Transverse colon (tissue), 4 donors: ENCODE results near the gene SNN. TPM values are rescaled to one million over a fixed set of nuclear protein-coding genes. Genes with fewer than 3 reads are reported as not detected.

Experiments used
- DNase-seq: peaks from one replicate; pipeline ENCODE4 v3.0.0-alpha.2; 2019
- H3K27ac ChIP-seq, 4 donors: fragments of 200-600 bp; sonication (generic); 2 replicates each; pipeline ENCODE4 v1.5.1; 2016 to 2018; ENCODE audit warnings: inconsistent platforms in 4 of 4
- H3K27me3 ChIP-seq: fragments of 200-600 bp; sonication (generic); 2 replicates; pipeline ENCODE4 v1.5.1; 2017; ENCODE audit warnings: inconsistent platforms
- H3K36me3 ChIP-seq, 4 donors: fragments of 200-600 bp; sonication (generic); 2 replicates each; pipeline ENCODE4 v1.5.1; 2017 to 2019; ENCODE audit warnings: inconsistent platforms in 4 of 4
- H3K4me1 ChIP-seq, 4 donors: fragments of 200-600 bp; sonication (generic); 2 replicates each; pipeline ENCODE4 v1.5.1; 2017 to 2020; ENCODE audit warnings: inconsistent platforms in 4 of 4
- H3K4me3 ChIP-seq, 4 donors: fragments of 200-600 bp; sonication (generic); 1 replicate in 1 of 4; 2 replicates in 3 of 4; pipeline versions ENCODE4 v1.5.1 to v1.6.1; 2017 to 2019; ENCODE audit warnings: inconsistent platforms in 4 of 4
- H3K9me3 ChIP-seq, 2 donors: fragments of 200-600 bp; sonication (generic); 2 replicates each; pipeline ENCODE4 v1.5.1; 2017 to 2019; ENCODE audit warnings: inconsistent platforms in 2 of 2
- EP300 ChIP-seq: sonication (generic); formaldehyde crosslinking; IDR thresholded peaks from one replicate; pipeline ENCODE4 v1.6.1; 2017; ENCODE audit warnings: antibody characterized with exemption, low read depth
- POLR2A ChIP-seq: fragments of 450-650 bp; IDR thresholded peaks from one replicate; pipeline ENCODE4 v1.6.1; 2016; ENCODE audit warnings: antibody characterized with exemption, mild to moderate bottlenecking, moderate library complexity
- POLR2AphosphoS5 ChIP-seq, 3 donors: sonication (generic); formaldehyde crosslinking; IDR thresholded peaks; one replicate each; pipeline ENCODE4 v1.6.1; 2016; ENCODE audit warnings: antibody characterized with exemption in 3 of 3
- WGBS, 2 donors: methylation state at CpG; one replicate each; pipeline ENCODE4 v1.1.5; 2018; ENCODE audit warnings: low coverage in 1 of 2; 5-methylcytosine and 5-hydroxymethylcytosine counted together
- in situ Hi-C, 4 donors: fragments of 200-750 bp; cut with MboI; loops; one replicate each; pipeline versions ENCODE4 v1.15.0 to v1.15.1; 2017; ENCODE audit warnings: low sequenced_read_pairs in 3 of 4, low pct_ligation_motif_present in 1 of 4, low pct_unique_long_range_greater_than_20kb in 1 of 4
- intact Hi-C: fragments of 100-400 bp; cut with DNase I; formaldehyde crosslinking; loops from one replicate; pipeline ENCODE4 v1.15.1; 2023; ENCODE audit warnings: low total_unique reads
- total RNA-seq, 4 donors: library from RNA; depleted of rRNA; stranded (reverse); fragments of >200 nt; gene quantifications; one replicate each; pipeline ENCODE4 v1.1.0, GENCODE V29; 2016
- TF ChIP-seq, protein P1 (sequence below), 5 experiments: fragments of 200-600 bp in 3 of 5; fragments of 450-650 bp in 2 of 5; sonication (generic) in 3 of 5; IDR thresholded peaks; 1 replicate in 2 of 5; 2 replicates in 3 of 5; pipeline ENCODE4 v1.5.1; 2016 to 2017; ENCODE audit warnings: antibody characterized with exemption in 5 of 5, inconsistent platforms in 3 of 5, mild to moderate bottlenecking in 2 of 5, moderate library complexity in 1 of 5

The SNN gene
- total RNA-seq, 4 donors from 2014 or later = 4.9 to 12.3 (median 8.6) TPM

DNA sequence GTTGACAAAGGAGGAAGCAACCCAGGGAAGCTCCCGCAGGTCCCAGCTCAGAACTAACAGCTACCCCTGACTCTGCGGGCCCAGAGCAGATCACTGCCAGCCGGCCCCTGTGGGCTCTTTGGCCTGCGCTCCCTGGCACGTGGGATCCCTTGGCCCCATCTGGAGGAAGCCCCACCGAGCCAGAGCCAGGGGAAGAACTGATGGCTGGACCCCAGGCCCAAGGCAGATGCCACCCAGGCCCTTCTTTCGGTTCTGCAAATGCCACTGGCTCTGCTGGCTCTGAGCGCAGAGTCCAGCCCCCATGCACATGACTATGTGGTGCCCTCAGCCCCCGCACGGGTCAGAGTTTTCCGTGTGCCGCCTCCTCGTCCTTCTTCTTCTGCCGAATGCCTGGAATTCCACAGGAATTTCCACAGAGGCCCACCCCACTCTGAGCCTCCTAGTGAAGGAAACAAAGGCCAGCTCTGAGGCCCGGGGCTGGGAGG is 35.8 kb upstream of the SNN start:
- H3K36me3 ChIP-seq = no peaks in the 10 kb centered on the region
- in situ Hi-C loops = loop anchor here in 1 of 4 donors (25.0 kb wide), 1 partner anchor 220 kb away; no protein-coding TSS in a partner anchor
- no peaks in the 10 kb centered on the region for H3K9me3 ChIP-seq
- H3K27ac ChIP-seq = peak overlapping the region; percentile 43 to 61 (median 58)
- H3K4me1 ChIP-seq = peaks cover 0 to 51% (median 19%) of the 10 kb centered on the region in 4 donors
- 68 to 80% methylated on average over 1 to 15 of the region's 15 CpGs for WGBS, 2 donors
- TF ChIP-seq EP300 (no peak), POLR2AphosphoS5 (IDR thresholded peaks at IDR 0.05) (peak; percentile 14 to 31 (median 29))
- intact Hi-C loops = loop anchor here (5.0 kb wide), 1 partner anchor 45 kb away; the partner anchor contains the start of gene LITAF
- H3K27me3 ChIP-seq = no peaks in the 10 kb centered on the region
- H3K4me3 ChIP-seq = no peak overlapping the region
- DNase-seq = peak; percentile 35

GRCh38 chr16:11633113-11633512 is 35.1 kb upstream of the SNN start:
- in situ Hi-C loops (loop anchor here in 1 of 4 donors (25.0 kb wide), 1 partner anchor 221 kb away; no protein-coding TSS in a partner anchor), intact Hi-C loops (loop anchor here (5.0 kb wide), 1 partner anchor 46 kb away; the partner anchor contains the start of gene LITAF)
- peak overlapping the region; percentile 43 to 61 (median 58) for H3K27ac ChIP-seq
- H3K36me3 ChIP-seq = no peaks in the 10 kb centered on the region
- no peaks in the 10 kb centered on the region for H3K27me3 ChIP-seq
- no peak for DNase-seq
- H3K4me1 ChIP-seq = peaks cover 0 to 51% (median 19%) of the 10 kb centered on the region in 4 donors
- H3K4me3 ChIP-seq = no peak overlapping the region
- no peaks in the 10 kb centered on the region for H3K9me3 ChIP-seq
- no peak for TF ChIP-seq EP300
- TF ChIP-seq POLR2AphosphoS5 (IDR thresholded peaks at IDR 0.05) = no peak
- TF ChIP-seq, protein P1, sequence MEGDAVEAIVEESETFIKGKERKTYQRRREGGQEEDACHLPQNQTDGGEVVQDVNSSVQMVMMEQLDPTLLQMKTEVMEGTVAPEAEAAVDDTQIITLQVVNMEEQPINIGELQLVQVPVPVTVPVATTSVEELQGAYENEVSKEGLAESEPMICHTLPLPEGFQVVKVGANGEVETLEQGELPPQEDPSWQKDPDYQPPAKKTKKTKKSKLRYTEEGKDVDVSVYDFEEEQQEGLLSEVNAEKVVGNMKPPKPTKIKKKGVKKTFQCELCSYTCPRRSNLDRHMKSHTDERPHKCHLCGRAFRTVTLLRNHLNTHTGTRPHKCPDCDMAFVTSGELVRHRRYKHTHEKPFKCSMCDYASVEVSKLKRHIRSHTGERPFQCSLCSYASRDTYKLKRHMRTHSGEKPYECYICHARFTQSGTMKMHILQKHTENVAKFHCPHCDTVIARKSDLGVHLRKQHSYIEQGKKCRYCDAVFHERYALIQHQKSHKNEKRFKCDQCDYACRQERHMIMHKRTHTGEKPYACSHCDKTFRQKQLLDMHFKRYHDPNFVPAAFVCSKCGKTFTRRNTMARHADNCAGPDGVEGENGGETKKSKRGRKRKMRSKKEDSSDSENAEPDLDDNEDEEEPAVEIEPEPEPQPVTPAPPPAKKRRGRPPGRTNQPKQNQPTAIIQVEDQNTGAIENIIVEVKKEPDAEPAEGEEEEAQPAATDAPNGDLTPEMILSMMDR (IDR thresholded peaks at IDR 0.05) = no peak
- TF ChIP-seq POLR2A = no peak
- WGBS, 2 donors = 79 to 80% methylated on average over 1 to 3 of the region's 3 CpGs

- Histone ChIP-seq H3K27ac (no peak overlapping the region), H3K4me3 (no peak overlapping the region), H3K9me3 (no peaks in the 10 kb centered on the region), H3K27me3 (no peaks in the 10 kb centered on the region), H3K4me1 (peaks cover 0 to 45% (median 19%) of the 10 kb centered on the region in 4 donors), H3K36me3 (no peaks in the 10 kb centered on the region)
- in situ Hi-C loops (loop anchor here in 1 of 4 donors (25.0 kb wide), 1 partner anchor 222 kb away; no protein-coding TSS in a partner anchor), intact Hi-C loops (loop anchor here (5.0 kb wide), 1 partner anchor 47 kb away; the partner anchor contains the start of gene LITAF)
- WGBS, 2 donors = 78 to 85% methylated on average over 4 to 6 of the region's 6 CpGs
- TF ChIP-seq POLR2AphosphoS5 (IDR thresholded peaks at IDR 0.05) = no peak
- no peak for TF ChIP-seq POLR2A
- TF ChIP-seq, protein P1 (IDR thresholded peaks at IDR 0.05) = no peak
- no peak for TF ChIP-seq EP300
- no peak for DNase-seq
Measured at GRCh38 chr16:11634312-11634711, 33.9 kb upstream of the SNN start.

GRCh38 chr16:11635113-11635652 is 33.1 kb upstream of the SNN start:
- in situ Hi-C loops = loop anchor here in 1 of 4 donors (25.0 kb wide), 1 partner anchor 223 kb away; no protein-coding TSS in a partner anchor

More at GRCh38 chr16:11635113-11635652, 33.1 kb upstream of the SNN start:
- Histone ChIP-seq H3K4me1 (peaks cover 0 to 40% (median 19%) of the 10 kb centered on the region in 4 donors), H3K36me3 (no peaks in the 10 kb centered on the region), H3K9me3 (no peaks in the 10 kb centered on the region), H3K27ac (peak overlapping the region; percentile 59 to 83 (median 80)), H3K4me3 (peak overlapping the region in 1 of 4 donors; percentile 28), H3K27me3 (no peaks in the 10 kb centered on the region)
- WGBS, 2 donors = 78 to 80% methylated on average over 1 to 10 of the region's 10 CpGs
- DNase-seq = peak; percentile 74
- intact Hi-C loops = no loop called here
- TF ChIP-seq POLR2A (peak; percentile 48), EP300 (no peak), POLR2AphosphoS5 (IDR thresholded peaks at IDR 0.05) (peak in 2 of 3 donors; percentile 64 to 66)
- TF ChIP-seq, protein P1 (IDR thresholded peaks at IDR 0.05) = no peak
